OCI-LY7 (cell line): ENCODE data around the gene HCRTR2. TPM values are rescaled to one million over a fixed set of nuclear protein-coding genes. Genes with fewer than 3 reads are reported as not detected.

Source experiments
- BruUV-seq: library from RNA; stranded (reverse); fragments of 400-500 nt; replicated peaks from 2 replicates; lab custom pipeline; 2021; lab: Mats Ljungman, UMichigan
- CTCF ChIA-PET: fragments of 300-600 bp; sonication (Branson Sonifier 250); formaldehyde crosslinking; loops from one replicate; lab custom pipeline; 2022; ENCODE audit warnings: antibody characterized with exemption; ENCODE audit not compliant: unreplicated experiment; lab: Charles Lee
- POLR2A ChIA-PET: fragments of 300-600 bp; sonication (Branson Sonifier 250); formaldehyde crosslinking; loops from one replicate; lab custom pipeline; 2022; ENCODE audit warnings: antibody characterized with exemption; lab: Charles Lee
- DNase-seq: peaks from one replicate; pipeline ENCODE4 v3.0.0-alpha.2; 2015; ENCODE audit warnings: low spot score
- H2AFZ ChIP-seq: fragments of 200-600 bp; sonication (generic), shearing (Covaris generic); 2 replicates; pipeline ENCODE4 v1.6.1; 2014; ENCODE audit warnings: mild to moderate bottlenecking, antibody characterized with exemption, low read length, moderate library complexity
- H3K27ac ChIP-seq: fragments of 200-600 bp; sonication (generic); 2 replicates; pipeline ENCODE4 v1.5.1; 2014; ENCODE audit warnings: mixed run types, low read depth, mild to moderate bottlenecking, moderate library complexity, low read length, inconsistent platforms; ENCODE audit not compliant: poor library complexity, severe bottlenecking
- H3K36me3 ChIP-seq: fragments of 200-600 bp; sonication (generic); 2 replicates; pipeline ENCODE4 v1.6.1; 2014; ENCODE audit warnings: mild to moderate bottlenecking, antibody characterized with exemption, low read length, moderate library complexity, mixed read lengths; ENCODE audit not compliant: insufficient read depth
- H3K4me1 ChIP-seq: fragments of 200-600 bp; sonication (generic); 2 replicates; pipeline ENCODE4 v1.5.1; 2014; ENCODE audit warnings: mild to moderate bottlenecking, low read length; ENCODE audit not compliant: insufficient read depth, poor library complexity, severe bottlenecking
- H3K4me2 ChIP-seq: fragments of 200-600 bp; sonication (generic); 2 replicates; pipeline ENCODE4 v1.6.1; 2014; ENCODE audit warnings: mild to moderate bottlenecking, low read length
- H3K4me3 ChIP-seq: fragments of 200-600 bp; sonication (generic); 2 replicates; pipeline ENCODE4 v1.5.1; 2014; ENCODE audit warnings: mild to moderate bottlenecking, low read depth, low read length; ENCODE audit not compliant: poor library complexity, severe bottlenecking
- H3K79me2 ChIP-seq: fragments of 200-600 bp; sonication (generic); 2 replicates; pipeline ENCODE4 v1.6.1; 2016; ENCODE audit warnings: low read depth, mild to moderate bottlenecking, low read length, moderate library complexity, mixed read lengths; ENCODE audit not compliant: insufficient read depth
- H3K9me2 ChIP-seq: fragments of 200-600 bp; sonication (generic); 2 replicates; pipeline ENCODE4 v1.6.1; 2016; ENCODE audit warnings: mild to moderate bottlenecking, low read length, mixed read lengths; ENCODE audit not compliant: insufficient read depth
- H3K9me3 ChIP-seq: fragments of 200-600 bp; sonication (generic); 2 replicates; pipeline ENCODE4 v1.6.1; 2014; ENCODE audit warnings: mild to moderate bottlenecking, mixed run types, low read length, mixed read lengths
- H4K20me1 ChIP-seq: fragments of 200-600 bp; sonication (generic); 2 replicates; pipeline ENCODE4 v1.6.1; 2014; ENCODE audit warnings: mild to moderate bottlenecking, antibody characterized with exemption, low read length, moderate library complexity, mixed read lengths; ENCODE audit not compliant: insufficient read depth
- EZH2phosphoT487 ChIP-seq: fragments of 200-600 bp; sonication (generic); IDR thresholded peaks from 2 replicates; pipeline ENCODE4 v1.6.1; 2018; ENCODE audit warnings: low read depth, borderline replicate concordance, mild to moderate bottlenecking, mixed run types, antibody characterized with exemption, low read length, moderate library complexity, mixed read lengths
- intact Hi-C: fragments of 100-400 bp; cut with micrococcal nuclease; formaldehyde crosslinking; loops from one replicate; pipeline ENCODE4 v1.10.0; 2022; ENCODE audit not compliant: unreplicated experiment
- total RNA-seq, 2 experiments: library from RNA; depleted of rRNA in 1 of 2; stranded (reverse); fragments of >200 nt in 1 of 2; shearing (Covaris generic) in 1 of 2; gene quantifications; 2 replicates each; pipeline ENCODE4 v1.2.3, GENCODE V29; 2014 to 2022
- TF ChIP-seq, protein P1 (sequence below): fragments of 200-600 bp; sonication (generic); conservative IDR thresholded peaks from 2 replicates; pipeline ENCODE4 v1.5.1; 2014; ENCODE audit warnings: mild to moderate bottlenecking, antibody characterized with exemption, low read length, moderate library complexity, mixed read lengths

Gene HCRTR2
- total RNA-seq, 2 experiments from 2014 or later, result not detected

DNA sequence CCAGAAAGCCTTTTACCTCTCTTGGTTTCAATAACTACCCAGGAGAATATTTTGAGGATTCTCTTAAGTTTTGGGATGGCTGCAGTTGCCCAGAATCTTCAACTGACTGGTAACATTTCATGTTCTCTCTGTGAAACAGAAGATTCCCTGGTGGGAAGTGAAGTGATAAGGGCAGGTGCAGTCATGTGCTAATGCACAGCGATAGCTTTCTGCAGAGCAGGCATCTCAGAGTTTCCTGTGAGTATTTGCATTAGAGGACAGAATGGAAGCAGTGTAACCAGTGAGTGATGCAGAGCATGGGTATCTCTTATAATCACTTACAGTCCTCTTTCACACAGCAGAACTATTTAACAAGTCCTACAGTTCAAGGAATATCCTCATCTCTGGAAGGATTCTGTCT, 76.1 kb downstream of the HCRTR2 start:
- no peak overlapping the region for H3K4me2 ChIP-seq
- CTCF ChIA-PET, result no interaction called here
- TF ChIP-seq, protein P1, sequence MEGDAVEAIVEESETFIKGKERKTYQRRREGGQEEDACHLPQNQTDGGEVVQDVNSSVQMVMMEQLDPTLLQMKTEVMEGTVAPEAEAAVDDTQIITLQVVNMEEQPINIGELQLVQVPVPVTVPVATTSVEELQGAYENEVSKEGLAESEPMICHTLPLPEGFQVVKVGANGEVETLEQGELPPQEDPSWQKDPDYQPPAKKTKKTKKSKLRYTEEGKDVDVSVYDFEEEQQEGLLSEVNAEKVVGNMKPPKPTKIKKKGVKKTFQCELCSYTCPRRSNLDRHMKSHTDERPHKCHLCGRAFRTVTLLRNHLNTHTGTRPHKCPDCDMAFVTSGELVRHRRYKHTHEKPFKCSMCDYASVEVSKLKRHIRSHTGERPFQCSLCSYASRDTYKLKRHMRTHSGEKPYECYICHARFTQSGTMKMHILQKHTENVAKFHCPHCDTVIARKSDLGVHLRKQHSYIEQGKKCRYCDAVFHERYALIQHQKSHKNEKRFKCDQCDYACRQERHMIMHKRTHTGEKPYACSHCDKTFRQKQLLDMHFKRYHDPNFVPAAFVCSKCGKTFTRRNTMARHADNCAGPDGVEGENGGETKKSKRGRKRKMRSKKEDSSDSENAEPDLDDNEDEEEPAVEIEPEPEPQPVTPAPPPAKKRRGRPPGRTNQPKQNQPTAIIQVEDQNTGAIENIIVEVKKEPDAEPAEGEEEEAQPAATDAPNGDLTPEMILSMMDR, result no peak
- no peak for TF ChIP-seq EZH2phosphoT487
- H3K79me2 ChIP-seq, result no peaks in the 10 kb centered on the region
- no peaks in the 10 kb centered on the region for H4K20me1 ChIP-seq
- H2AFZ ChIP-seq, result no peak overlapping the region
- no peak overlapping the region for H3K27ac ChIP-seq
- no peaks in the 10 kb centered on the region for H3K9me2 ChIP-seq
- H3K4me1 ChIP-seq, result no peaks in the 10 kb centered on the region
- BruUV-seq, result no TSS peak
- H3K4me3 ChIP-seq, result no peak overlapping the region
- POLR2A ChIA-PET, result interaction anchor here (0.8 kb wide), 1 partner anchor 10 kb away, joined by 3 read pairs; no protein-coding TSS in a partner anchor
- intact Hi-C loops, result no loop called here
- no peaks in the 10 kb centered on the region for H3K9me3 ChIP-seq
- no peak for DNase-seq
- H3K36me3 ChIP-seq, result no peaks in the 10 kb centered on the region

DNA sequence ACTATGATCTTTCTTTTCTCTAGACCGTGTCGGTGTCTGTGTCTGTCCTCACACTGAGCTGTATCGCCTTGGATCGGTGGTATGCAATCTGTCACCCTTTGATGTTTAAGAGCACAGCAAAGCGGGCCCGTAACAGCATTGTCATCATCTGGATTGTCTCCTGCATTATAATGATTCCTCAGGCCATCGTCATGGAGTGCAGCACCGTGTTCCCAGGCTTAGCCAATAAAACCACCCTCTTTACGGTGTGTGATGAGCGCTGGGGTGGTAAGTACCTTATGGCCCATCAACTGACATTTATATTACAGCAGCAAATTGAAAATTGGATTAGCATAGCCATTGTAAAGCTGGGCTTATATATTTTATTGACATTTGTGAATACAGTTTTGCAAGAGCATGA, 80.8 kb downstream of the HCRTR2 start:
- no peaks in the 10 kb centered on the region for H4K20me1 ChIP-seq
- H3K9me3 ChIP-seq, result no peaks in the 10 kb centered on the region
- BruUV-seq, result no TSS peak
- H3K79me2 ChIP-seq, result no peaks in the 10 kb centered on the region
- no peaks in the 10 kb centered on the region for H3K4me1 ChIP-seq
- no peak overlapping the region for H3K4me2 ChIP-seq
- H3K27ac ChIP-seq, result no peak overlapping the region
- TF ChIP-seq EZH2phosphoT487, result no peak
- TF ChIP-seq, protein P1, result no peak
- no peak overlapping the region for H2AFZ ChIP-seq
- H3K36me3 ChIP-seq, result no peaks in the 10 kb centered on the region
- no peak overlapping the region for H3K4me3 ChIP-seq
- POLR2A ChIA-PET, result interaction anchor here (0.6 kb wide), 1 partner anchor 1916 kb away, joined by 3 read pairs; no protein-coding TSS in a partner anchor
- intact Hi-C loops, result no loop called here
- DNase-seq, result no peak
- CTCF ChIA-PET, result no interaction called here
- no peaks in the 10 kb centered on the region for H3K9me2 ChIP-seq

DNA sequence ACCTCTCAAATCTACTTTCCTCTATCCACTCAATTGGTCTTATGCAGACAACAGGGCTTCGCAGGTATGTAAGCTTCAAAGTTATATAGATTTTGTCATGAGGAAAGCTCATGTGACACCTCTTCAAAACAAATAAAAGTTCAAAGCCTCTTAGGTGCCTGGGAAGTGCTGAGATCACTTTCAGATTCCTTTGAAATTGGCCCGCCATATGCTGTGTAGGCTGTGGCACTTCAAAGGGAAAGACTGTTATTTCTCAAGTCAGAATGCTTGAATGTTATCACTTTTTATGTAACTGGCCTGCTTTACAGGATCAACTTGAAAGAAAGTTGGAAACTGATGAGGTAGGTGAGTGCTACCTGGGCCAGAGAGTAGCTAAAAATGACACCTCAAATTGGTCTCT, 85.9 kb downstream of the HCRTR2 start:
- H3K36me3 ChIP-seq, result no peaks in the 10 kb centered on the region
- no peaks in the 10 kb centered on the region for H3K4me1 ChIP-seq
- no peaks in the 10 kb centered on the region for H4K20me1 ChIP-seq
- H3K79me2 ChIP-seq, result no peaks in the 10 kb centered on the region
- no peak overlapping the region for H3K4me3 ChIP-seq
- H3K4me2 ChIP-seq, result no peak overlapping the region
- H3K27ac ChIP-seq, result no peak overlapping the region
- H2AFZ ChIP-seq, result no peak overlapping the region
- no TSS peak for BruUV-seq
- TF ChIP-seq, protein P1, result no peak
- TF ChIP-seq EZH2phosphoT487, result no peak
- CTCF ChIA-PET, result no interaction called here
- no peak for DNase-seq
- intact Hi-C loops, result no loop called here
- no peaks in the 10 kb centered on the region for H3K9me2 ChIP-seq
- POLR2A ChIA-PET, result interaction anchor here (0.6 kb wide), 1 partner anchor 10 kb away, joined by 3 read pairs; no protein-coding TSS in a partner anchor
- H3K9me3 ChIP-seq, result no peaks in the 10 kb centered on the region
